ENCODE measurements around the gene OGG1.
"Not testable (repeated sequence)": the region's sequence is repeated elsewhere in the genome, so short reads cannot be mapped to it uniquely, and the experiment has no call there.

- TF ChIP-seq, protein P1, sequence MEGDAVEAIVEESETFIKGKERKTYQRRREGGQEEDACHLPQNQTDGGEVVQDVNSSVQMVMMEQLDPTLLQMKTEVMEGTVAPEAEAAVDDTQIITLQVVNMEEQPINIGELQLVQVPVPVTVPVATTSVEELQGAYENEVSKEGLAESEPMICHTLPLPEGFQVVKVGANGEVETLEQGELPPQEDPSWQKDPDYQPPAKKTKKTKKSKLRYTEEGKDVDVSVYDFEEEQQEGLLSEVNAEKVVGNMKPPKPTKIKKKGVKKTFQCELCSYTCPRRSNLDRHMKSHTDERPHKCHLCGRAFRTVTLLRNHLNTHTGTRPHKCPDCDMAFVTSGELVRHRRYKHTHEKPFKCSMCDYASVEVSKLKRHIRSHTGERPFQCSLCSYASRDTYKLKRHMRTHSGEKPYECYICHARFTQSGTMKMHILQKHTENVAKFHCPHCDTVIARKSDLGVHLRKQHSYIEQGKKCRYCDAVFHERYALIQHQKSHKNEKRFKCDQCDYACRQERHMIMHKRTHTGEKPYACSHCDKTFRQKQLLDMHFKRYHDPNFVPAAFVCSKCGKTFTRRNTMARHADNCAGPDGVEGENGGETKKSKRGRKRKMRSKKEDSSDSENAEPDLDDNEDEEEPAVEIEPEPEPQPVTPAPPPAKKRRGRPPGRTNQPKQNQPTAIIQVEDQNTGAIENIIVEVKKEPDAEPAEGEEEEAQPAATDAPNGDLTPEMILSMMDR (IDR thresholded peaks at IDR 0.05): not testable (repeated sequence)
- TF ChIP-seq POLR2A (IDR thresholded peaks at IDR 0.05): not testable (repeated sequence)
Measured at GRCh38 chr3:9771007-9771406, 21.3 kb downstream of the OGG1 start.
